Caco-2 (cell line): ENCODE measurements around the gene RAB35. TPM values are rescaled to one million over a fixed set of nuclear protein-coding genes. Genes with fewer than 3 reads are reported as not detected.

Source experiments
- BruUV-seq: library from RNA; stranded (reverse); fragments of 400-500 nt; replicated peaks from 2 replicates; lab custom pipeline; 2021; lab: Mats Ljungman, UMichigan
- CTCF ChIA-PET: fragments of 300-600 bp; sonication (Branson Sonifier 250); formaldehyde crosslinking; loops from one replicate; lab custom pipeline; 2022; ENCODE audit warnings: antibody characterized with exemption; lab: Charles Lee
- POLR2A ChIA-PET: fragments of 300-600 bp; sonication (Branson Sonifier 250); formaldehyde crosslinking; loops from one replicate; lab custom pipeline; 2022; ENCODE audit warnings: antibody characterized with exemption; lab: Charles Lee
- DNase-seq, 2 experiments: peaks; one replicate each; pipeline versions ENCODE4 v3.0.0 to v3.0.0-alpha.2; 2020 to 2022
- H3K27me3 ChIP-seq: replicated peaks from 2 replicates; pipeline ENCODE4 v1.6.0; 2011; ENCODE audit warnings: low read length; ENCODE audit not compliant: control insufficient read depth, insufficient read depth
- H3K36me3 ChIP-seq: 2 replicates; pipeline ENCODE4 v1.5.1; 2011; ENCODE audit warnings: low read length; ENCODE audit not compliant: control insufficient read depth, insufficient read depth
- H3K4me1 ChIP-seq: fragments of 250-450 bp; sonication (Bioruptor Pico); 2 replicates; pipeline ENCODE4 v1.5.1; 2020; ENCODE audit warnings: mild to moderate bottlenecking
- H3K4me3 ChIP-seq: 2 replicates; pipeline ENCODE4 v1.5.1; 2011; ENCODE audit warnings: low read depth, mild to moderate bottlenecking, control low read depth, low read length
- H3K9me3 ChIP-seq: fragments of 250-450 bp; sonication (Bioruptor Pico); 2 replicates; pipeline ENCODE4 v1.5.1; 2020; ENCODE audit warnings: mild to moderate bottlenecking, moderate library complexity
- H3K27ac Mint-ChIP-seq: one replicate; pipeline ENCODE4 v1.8.0; 2022; ENCODE audit warnings: mixed read lengths; ENCODE audit not compliant: unreplicated experiment
- H3K27me3 Mint-ChIP-seq: one replicate; pipeline ENCODE4 v1.8.0; 2022; ENCODE audit warnings: mixed read lengths; ENCODE audit not compliant: insufficient read depth, unreplicated experiment
- H3K36me3 Mint-ChIP-seq: one replicate; pipeline ENCODE4 v1.8.0; 2022; ENCODE audit warnings: mild to moderate bottlenecking, mixed read lengths; ENCODE audit not compliant: insufficient read depth, unreplicated experiment
- H3K4me1 Mint-ChIP-seq: one replicate; pipeline ENCODE4 v1.8.0; 2022; ENCODE audit warnings: low read depth, mixed read lengths; ENCODE audit not compliant: unreplicated experiment
- H3K4me3 Mint-ChIP-seq: one replicate; pipeline ENCODE4 v1.8.0; 2022; ENCODE audit warnings: mild to moderate bottlenecking, moderate library complexity, mixed read lengths; ENCODE audit not compliant: unreplicated experiment
- H3K9me3 Mint-ChIP-seq: one replicate; pipeline ENCODE4 v1.8.0; 2022; ENCODE audit warnings: mixed read lengths; ENCODE audit not compliant: unreplicated experiment
- CTCF ChIP-seq, 2 experiments: fragments of 200-600 bp in 1 of 2; IDR thresholded peaks; 1 replicate in 1 of 2; 2 replicates in 1 of 2; pipeline versions ENCODE4 v1.5.1 to v1.8.0; 2011 to 2022; ENCODE audit warnings: antibody characterized with exemption in 1 of 2, control low read depth in 1 of 2, inconsistent platforms in 1 of 2, low read depth in 1 of 2, low read length in 1 of 2, mild to moderate bottlenecking in 1 of 2, moderate library complexity in 1 of 2; ENCODE audit not compliant: insufficient read depth in 1 of 2, severe bottlenecking in 1 of 2, unreplicated experiment in 1 of 2
- intact Hi-C: fragments of 100-400 bp; cut with micrococcal nuclease; formaldehyde crosslinking; loops from one replicate; pipeline ENCODE4 v1.10.0; 2022; ENCODE audit not compliant: unreplicated experiment
- total RNA-seq: library from RNA; stranded (reverse); gene quantifications from 2 replicates; pipeline ENCODE4 v1.2.3, GENCODE V29; 2022

The RAB35 gene
- total RNA-seq, 1 experiment from 2014 or later: 72.0 TPM

DNA sequence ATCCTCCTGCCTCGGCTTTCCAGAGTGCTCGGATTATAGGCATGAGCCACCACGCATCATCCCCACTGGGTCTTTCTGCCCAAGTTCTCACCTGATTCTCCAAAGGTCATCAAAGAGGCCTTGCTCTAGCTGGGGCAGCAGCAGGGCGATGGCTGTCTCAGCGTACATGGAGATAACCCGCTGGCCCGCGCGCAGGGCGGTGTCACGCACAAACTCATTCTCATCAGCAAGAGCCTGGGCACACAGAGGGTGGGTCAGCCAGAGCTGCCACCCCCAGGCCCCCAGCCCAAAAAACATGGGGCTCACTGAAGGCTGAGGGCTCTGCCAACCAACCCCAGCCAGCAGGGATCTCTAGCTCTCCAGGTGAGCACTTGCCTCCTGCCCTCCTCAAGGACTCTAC lies 27.7 kb upstream of the RAB35 start:
- Mint-ChIP-seq H3K36me3 (peaks cover 83% of the 10 kb centered on the region), H3K4me1 (no peaks in the 10 kb centered on the region), H3K27me3 (no peaks in the 10 kb centered on the region), H3K4me3 (no peak overlapping the region), H3K9me3 (no peaks in the 10 kb centered on the region), H3K27ac (no peak overlapping the region)
- intact Hi-C loops: no loop called here
- no TSS peak for BruUV-seq
- no peaks in the 10 kb centered on the region for H3K9me3 ChIP-seq
- ChIA-PET CTCF (no interaction called here), POLR2A (no interaction called here)
- no peaks in the 10 kb centered on the region for H3K4me1 ChIP-seq
- no peak for DNase-seq
- no peak for TF ChIP-seq CTCF (IDR thresholded peaks at IDR 0.05; ENCODE audit: insufficient read depth in 1 of 2, low read depth in 1 of 2, low read length in 1 of 2, severe bottlenecking in 1 of 2, unreplicated experiment in 1 of 2)
- no peak overlapping the region for H3K4me3 ChIP-seq
- H3K36me3 ChIP-seq: peaks cover 4% of the 10 kb centered on the region
- no peaks in the 10 kb centered on the region for H3K27me3 ChIP-seq

GRCh38 chr12:120142231-120142877 lies 25.8 kb upstream of the RAB35 start:
- TF ChIP-seq CTCF (IDR thresholded peaks at IDR 0.05; ENCODE audit: insufficient read depth in 1 of 2, low read depth in 1 of 2, low read length in 1 of 2, severe bottlenecking in 1 of 2, unreplicated experiment in 1 of 2): no peak
- Histone ChIP-seq H3K4me3 (no peak overlapping the region), H3K4me1 (no peaks in the 10 kb centered on the region), H3K36me3 (peaks cover 7% of the 10 kb centered on the region), H3K27me3 (no peaks in the 10 kb centered on the region), H3K9me3 (no peaks in the 10 kb centered on the region)
- H3K36me3 Mint-ChIP-seq: peaks cover 79% of the 10 kb centered on the region
- H3K4me1 Mint-ChIP-seq: no peaks in the 10 kb centered on the region
- no peaks in the 10 kb centered on the region for H3K27me3 Mint-ChIP-seq
- BruUV-seq: no TSS peak
- CTCF ChIA-PET: no interaction called here
- no peak overlapping the region for H3K4me3 Mint-ChIP-seq
- POLR2A ChIA-PET: no interaction called here
- H3K27ac Mint-ChIP-seq: no peak overlapping the region
- no peak for DNase-seq
- intact Hi-C loops: no loop called here
- H3K9me3 Mint-ChIP-seq: no peaks in the 10 kb centered on the region

- no peak for DNase-seq
- H3K36me3 Mint-ChIP-seq: peaks cover 79% of the 10 kb centered on the region
- no peaks in the 10 kb centered on the region for H3K27me3 ChIP-seq
- POLR2A ChIA-PET: no interaction called here
- H3K36me3 ChIP-seq: peaks cover 7% of the 10 kb centered on the region
- no peaks in the 10 kb centered on the region for H3K4me1 ChIP-seq
- no peaks in the 10 kb centered on the region for H3K4me1 Mint-ChIP-seq
- no peaks in the 10 kb centered on the region for H3K27me3 Mint-ChIP-seq
- no peak overlapping the region for H3K4me3 Mint-ChIP-seq
- CTCF ChIA-PET: no interaction called here
- no peak overlapping the region for H3K27ac Mint-ChIP-seq
- H3K4me3 ChIP-seq: no peak overlapping the region
- TF ChIP-seq CTCF (IDR thresholded peaks at IDR 0.05; ENCODE audit: insufficient read depth in 1 of 2, low read depth in 1 of 2, low read length in 1 of 2, severe bottlenecking in 1 of 2, unreplicated experiment in 1 of 2): no peak
- no TSS peak for BruUV-seq
- H3K9me3 Mint-ChIP-seq: no peaks in the 10 kb centered on the region
- no peaks in the 10 kb centered on the region for H3K9me3 ChIP-seq
- intact Hi-C loops: no loop called here
These were observed 24.8 kb upstream of the RAB35 start for GRCh38 chr12:120141336-120141735.
